T-cell (primary cell): ENCODE measurements around the gene SENP6. TPM values are rescaled to one million over a fixed set of nuclear protein-coding genes. Genes with fewer than 3 reads are reported as not detected.

Source experiments
- ATAC-seq, 4 experiments: fragments of 200-7000 bp in 3 of 4; fragments of 150-1000 bp in 1 of 4; cut with Tn5 transposase; replicated peaks in 1 of 4; 1 replicate in 3 of 4; 2 replicates in 1 of 4; pipeline ENCODE4 v1.10.0; 2021; ENCODE audit warnings: moderate library complexity in 3 of 4, mild to moderate bottlenecking in 2 of 4, moderate number of reproducible peaks in 1 of 4
- CTCF ChIA-PET, 2 donors: fragments of 300-600 bp; sonication (Branson Sonifier 250); formaldehyde crosslinking; loops; one replicate each; lab custom pipeline; 2022; ENCODE audit warnings: antibody characterized with exemption in 2 of 2; lab: Charles Lee
- POLR2A ChIA-PET, 2 donors: fragments of 300-600 bp; sonication (Branson Sonifier 250); formaldehyde crosslinking; loops; one replicate each; lab custom pipeline; 2022; ENCODE audit warnings: antibody characterized with exemption in 2 of 2; lab: Charles Lee
- DNase-seq, 35 experiments: peaks; one replicate each; pipeline versions ENCODE4 v3.0.0 to v3.0.0-alpha.2; 2013 to 2023
- H3K27ac ChIP-seq: one replicate; pipeline ENCODE4 v1.5.1; 2013; ENCODE audit warnings: low read length
- H3K27me3 ChIP-seq, 2 experiments: replicated peaks in 1 of 2; 1 replicate in 1 of 2; 2 replicates in 1 of 2; pipeline versions ENCODE4 v1.6.1 to v1.7.0; 2013; ENCODE audit warnings: low read length in 1 of 2, mixed read lengths in 1 of 2; ENCODE audit not compliant: control insufficient read depth in 2 of 2, insufficient read depth in 2 of 2; ENCODE audit errors: extremely low read depth in 1 of 2
- H3K36me3 ChIP-seq, 2 donors: 1 replicate in 1 of 2; 2 replicates in 1 of 2; pipeline versions ENCODE4 v1.6.1 to v1.7.0; 2013; ENCODE audit warnings: low read length in 1 of 2; ENCODE audit not compliant: control insufficient read depth in 2 of 2, insufficient read depth in 1 of 2; ENCODE audit errors: extremely low read depth in 1 of 2
- H3K4me1 ChIP-seq, 2 experiments: 1 replicate in 1 of 2; 2 replicates in 1 of 2; pipeline versions ENCODE4 v1.6.1 to v1.7.0; 2013; ENCODE audit warnings: low read length in 2 of 2, mixed read lengths in 1 of 2; ENCODE audit not compliant: insufficient read depth in 2 of 2, control insufficient read depth in 1 of 2; ENCODE audit errors: extremely low read depth in 1 of 2
- H3K4me3 ChIP-seq, 2 donors: 1 replicate in 1 of 2; 2 replicates in 1 of 2; pipeline versions ENCODE4 v1.5.1 to v1.7.0; 2013; ENCODE audit warnings: mild to moderate bottlenecking in 2 of 2, low read length in 1 of 2, moderate library complexity in 1 of 2; ENCODE audit not compliant: control insufficient read depth in 1 of 2; ENCODE audit errors: extremely low read depth in 1 of 2
- H3K9me3 ChIP-seq: 2 replicates; pipeline ENCODE4 v1.7.0; 2013
- H3K27ac Mint-ChIP-seq, 2 donors: one replicate each; pipeline ENCODE4 v1.8.0; 2020 to 2021; ENCODE audit warnings: mild to moderate bottlenecking in 2 of 2, mixed read lengths in 2 of 2
- H3K27me3 Mint-ChIP-seq, 2 donors: one replicate each; pipeline ENCODE4 v1.8.0; 2021 to 2022; ENCODE audit warnings: mixed read lengths in 2 of 2
- H3K36me3 Mint-ChIP-seq: one replicate; pipeline ENCODE4 v1.8.0; 2021; ENCODE audit warnings: mixed read lengths
- H3K4me1 Mint-ChIP-seq, 3 donors: one replicate each; pipeline ENCODE4 v1.8.0; 2020 to 2022; ENCODE audit warnings: mixed read lengths in 3 of 3, mild to moderate bottlenecking in 1 of 3
- H3K4me3 Mint-ChIP-seq, 3 donors: one replicate each; pipeline ENCODE4 v1.8.0; 2020 to 2022; ENCODE audit warnings: mild to moderate bottlenecking in 3 of 3, mixed read lengths in 3 of 3, moderate library complexity in 3 of 3
- H3K9me3 Mint-ChIP-seq, 3 donors: one replicate each; pipeline ENCODE4 v1.8.0; 2020 to 2022; ENCODE audit warnings: mixed read lengths in 3 of 3
- WGBS: methylation state at CpG from one replicate; pipeline ENCODE4 v1.1.5; 2013; ENCODE audit warnings: missing lambda C conversion rate; ENCODE audit not compliant: insufficient coverage; 5-methylcytosine and 5-hydroxymethylcytosine counted together
- total RNA-seq, 35 experiments: library from RNA in 6 of 35; stranded (reverse) in 6 of 35; fragments of 120-200 nt in 1 of 35; gene quantifications; one replicate each; pipeline versions ENCODE4 v1.2.1 to v1.2.4 and lab custom pipeline; 2013 to 2026

Gene SENP6
- total RNA-seq, 5 donors from 2014 or later (not counting 1 experiment from before 2014, with no cell fraction given): 103 to 119 (median 111) TPM

- Histone ChIP-seq H3K27ac (no peak overlapping the region), H3K36me3 (no peaks in the 10 kb centered on the region), H3K9me3 (no peaks in the 10 kb centered on the region), H3K4me1 (peaks cover 24 to 29% of the 10 kb centered on the region in 2 experiments), H3K27me3 (no peaks in the 10 kb centered on the region), H3K4me3 (no peak overlapping the region)
- DNase-seq (no peak), ATAC-seq (no peak)
- Mint-ChIP-seq H3K4me3 (peak overlapping the region; percentile 95 to 99 (median 98)), H3K9me3 (no peaks in the 10 kb centered on the region), H3K4me1 (peaks cover 76 to 84% (median 78%) of the 10 kb centered on the region in 3 donors), H3K27me3 (no peaks in the 10 kb centered on the region), H3K36me3 (no peaks in the 10 kb centered on the region), H3K27ac (peak overlapping the region in 1 of 2 donors; percentile 32)
- ChIA-PET POLR2A (no interaction called here), CTCF (interaction anchor here in 1 of 2 donors (0.6 kb wide), 1 partner anchor 1972 kb away, joined by 3 read pairs; no protein-coding TSS in a partner anchor)
- WGBS: 100% methylated on average over 1 of the region's 16 CpGs
Measured at GRCh38 chr6:75604294-75604693, 2.6 kb downstream of the SENP6 start.

- DNase-seq: no peak
- peak overlapping the region in 2 of 3 donors; percentile 14 to 47 for H3K4me3 Mint-ChIP-seq
- no peaks in the 10 kb centered on the region for H3K27me3 Mint-ChIP-seq
- Histone ChIP-seq H3K9me3 (no peaks in the 10 kb centered on the region), H3K36me3 (no peaks in the 10 kb centered on the region), H3K27ac (no peak overlapping the region), H3K4me1 (peaks cover 22 to 24% of the 10 kb centered on the region in 2 experiments), H3K4me3 (no peak overlapping the region), H3K27me3 (no peaks in the 10 kb centered on the region)
- POLR2A ChIA-PET: no interaction called here
- H3K27ac Mint-ChIP-seq: peak overlapping the region in 1 of 2 donors; percentile 4
- H3K36me3 Mint-ChIP-seq: peaks cover 4% of the 10 kb centered on the region
- peaks cover 79 to 85% (median 83%) of the 10 kb centered on the region in 3 donors for H3K4me1 Mint-ChIP-seq
- H3K9me3 Mint-ChIP-seq: no peaks in the 10 kb centered on the region
- WGBS: 100% methylated on average over 1 of the region's 4 CpGs
- no peak for ATAC-seq
- CTCF ChIA-PET: interaction anchor here in 1 of 2 donors (0.7 kb wide), 1 partner anchor 308 kb away, joined by 3 read pairs; no protein-coding TSS in a partner anchor
Measured at GRCh38 chr6:75605635-75606034, 4.0 kb downstream of the SENP6 start.

- DNase-seq (no peak), ATAC-seq (no peak)
- Mint-ChIP-seq H3K27ac (peak overlapping the region; percentile 42 to 74), H3K36me3 (peaks cover 4% of the 10 kb centered on the region), H3K4me3 (peak overlapping the region in 1 of 3 donors; percentile 58), H3K4me1 (peaks cover 95 to 99% (median 96%) of the 10 kb centered on the region in 3 donors), H3K27me3 (no peaks in the 10 kb centered on the region), H3K9me3 (no peaks in the 10 kb centered on the region)
- Histone ChIP-seq H3K9me3 (no peaks in the 10 kb centered on the region), H3K27me3 (no peaks in the 10 kb centered on the region), H3K36me3 (no peaks in the 10 kb centered on the region), H3K4me1 (peaks cover 19 to 30% of the 10 kb centered on the region in 2 experiments), H3K27ac (no peak overlapping the region), H3K4me3 (no peak overlapping the region)
- ChIA-PET POLR2A (interaction anchor here in 1 of 2 donors (0.6 kb wide), 2 partner anchors 14 to 283 kb away, joined by 3 to 5 read pairs; no protein-coding TSS in a partner anchor), CTCF (interaction anchor here (0.7 to 1.6 kb wide), 3 partner anchors 10 to 27 kb away, joined by 3 to 8 read pairs (median 3); no protein-coding TSS in a partner anchor)
- 90% methylated on average over 2 of the region's 3 CpGs for WGBS
Measured at GRCh38 chr6:75608304-75608703, 6.6 kb downstream of the SENP6 start.

DNA sequence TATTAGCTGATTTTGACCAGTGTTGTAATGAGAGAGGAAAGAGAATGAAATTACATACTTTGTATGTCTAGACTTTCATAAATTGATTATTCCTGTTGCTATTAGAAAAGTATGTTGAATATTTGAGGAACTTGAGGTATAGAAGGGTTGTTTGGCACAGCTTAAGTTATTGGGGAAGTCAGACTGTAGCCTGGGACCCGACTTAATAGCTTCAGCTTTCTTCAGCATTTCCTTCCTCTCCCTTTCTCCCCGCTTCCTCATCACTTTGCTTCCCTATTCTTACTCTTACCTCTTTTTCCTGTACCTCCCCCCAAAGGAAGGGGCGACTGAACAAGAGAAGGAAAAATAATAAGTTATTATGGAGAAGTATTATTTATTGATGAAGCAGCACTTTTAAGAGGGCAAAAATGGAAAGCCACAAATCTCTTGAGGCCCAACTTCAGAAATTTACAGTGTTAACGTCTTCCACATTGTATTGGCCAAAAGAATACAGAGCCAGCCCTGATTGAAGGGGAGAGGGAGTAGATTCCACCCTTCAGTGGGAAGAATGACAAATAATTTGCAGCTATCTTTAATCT, 7.4 kb downstream of the SENP6 start:
- Mint-ChIP-seq H3K27me3 (no peaks in the 10 kb centered on the region), H3K4me1 (peaks cover 95 to 96% (median 96%) of the 10 kb centered on the region in 3 donors), H3K4me3 (peak overlapping the region in 2 of 3 donors; percentile 17 to 58), H3K36me3 (peaks cover 4% of the 10 kb centered on the region), H3K9me3 (no peaks in the 10 kb centered on the region), H3K27ac (peak overlapping the region; percentile 23 to 68)
- H3K9me3 ChIP-seq: no peaks in the 10 kb centered on the region
- no peaks in the 10 kb centered on the region for H3K36me3 ChIP-seq
- ChIA-PET POLR2A (interaction anchor here in 1 of 2 donors (0.6 kb wide), 2 partner anchors 45 to 284 kb away, joined by 3 to 5 read pairs; no protein-coding TSS in a partner anchor), CTCF (interaction anchor here (0.6 to 1.6 kb wide), 3 partner anchors 11 to 45 kb away, joined by 3 to 10 read pairs (median 3); no protein-coding TSS in a partner anchor)
- DNase-seq (no peak), ATAC-seq (no peak)
- peaks cover 19 to 29% of the 10 kb centered on the region in 2 experiments for H3K4me1 ChIP-seq
- H3K27ac ChIP-seq: no peak overlapping the region
- no peak overlapping the region for H3K4me3 ChIP-seq
- WGBS: no CpG with 5 or more reads among the region's 4 CpGs
- H3K27me3 ChIP-seq: no peaks in the 10 kb centered on the region

- ATAC-seq: no peak
Measured at GRCh38 chr6:75609639-75610590, 8.2 kb downstream of the SENP6 start.

More at GRCh38 chr6:75609639-75610590, 8.2 kb downstream of the SENP6 start:
- Mint-ChIP-seq H3K9me3 (no peaks in the 10 kb centered on the region), H3K4me1 (peaks cover 94 to 97% (median 96%) of the 10 kb centered on the region in 3 donors), H3K4me3 (peak overlapping the region in 1 of 3 donors; percentile 58), H3K27ac (peak overlapping the region; percentile 44 to 68), H3K27me3 (no peaks in the 10 kb centered on the region), H3K36me3 (peaks cover 4% of the 10 kb centered on the region)
- POLR2A ChIA-PET: interaction anchor here (0.6 kb wide), 2 partner anchors 9 to 44 kb away, joined by 3 read pairs; no protein-coding TSS in a partner anchor
- CTCF ChIA-PET: interaction anchor here in 1 of 2 donors (0.6 to 1.6 kb wide), 2 partner anchors 13 to 46 kb away, joined by 3 to 10 read pairs; no protein-coding TSS in a partner anchor
- no CpG with 5 or more reads among the region's 6 CpGs for WGBS
- no peak overlapping the region for H3K4me3 ChIP-seq
- no peaks in the 10 kb centered on the region for H3K27me3 ChIP-seq
- H3K36me3 ChIP-seq: no peaks in the 10 kb centered on the region
- no peak overlapping the region for H3K27ac ChIP-seq
- DNase-seq: no peak
- H3K9me3 ChIP-seq: no peaks in the 10 kb centered on the region
- peaks cover 19 to 24% of the 10 kb centered on the region in 2 experiments for H3K4me1 ChIP-seq
